GM10248 (cell line): ENCODE results near the gene GNG2.

ENCODE experiments used
- CTCF ChIA-PET: fragments of 300-600 bp; sonication (Branson Sonifier 250); formaldehyde crosslinking; extraction: SDS; loops from one replicate; lab custom pipeline; 2021; ENCODE audit warnings: antibody characterized with exemption; lab: Yijun Ruan, JAX
- POLR2A ChIA-PET: fragments of 350-650 bp; sonication (Branson Sonifier 250); formaldehyde crosslinking; extraction: SDS; loops from one replicate; lab custom pipeline; 2020; ENCODE audit warnings: antibody characterized with exemption; lab: Yijun Ruan, JAX
- DNase-seq: peaks from one replicate; pipeline ENCODE4 v3.0.0; 2012; ENCODE audit errors: extremely low spot score
- CTCF ChIP-seq: IDR thresholded peaks from 2 replicates; pipeline ENCODE4 v1.5.1; 2012; ENCODE audit warnings: mild to moderate bottlenecking, low read depth; ENCODE audit errors: extremely low read depth, missing control alignments, control extremely low read depth

Gene GNG2

GRCh38 chr14:51869411-51870100 is 9.1 kb downstream of the GNG2 start:
- DNase-seq = no peak
- no peak for TF ChIP-seq CTCF
- CTCF ChIA-PET = interaction anchor here (0.9 to 1.6 kb wide), 3 partner anchors 9 to 17 kb away, joined by 3 to 5 read pairs (median 4); partner anchors contain the start of gene GNG2
- POLR2A ChIA-PET = no interaction called here

GRCh38 chr14:51870606-51871005 is 10.2 kb downstream of the GNG2 start:
- POLR2A ChIA-PET = no interaction called here
- DNase-seq = no peak
- no peak for TF ChIP-seq CTCF
- CTCF ChIA-PET = interaction anchor here (0.9 to 1.3 kb wide), 2 partner anchors 10 to 108 kb away, joined by 3 to 4 read pairs; partner anchors contain the start of gene GNG2

GRCh38 chr14:51871846-51872245 is 11.4 kb downstream of the GNG2 start:
- POLR2A ChIA-PET = no interaction called here
- DNase-seq = no peak
- CTCF ChIA-PET = interaction anchor here (0.7 to 2.0 kb wide), 3 partner anchors 11 to 108 kb away, joined by 3 to 6 read pairs (median 4); no protein-coding TSS in a partner anchor
- TF ChIP-seq CTCF = no peak

DNA sequence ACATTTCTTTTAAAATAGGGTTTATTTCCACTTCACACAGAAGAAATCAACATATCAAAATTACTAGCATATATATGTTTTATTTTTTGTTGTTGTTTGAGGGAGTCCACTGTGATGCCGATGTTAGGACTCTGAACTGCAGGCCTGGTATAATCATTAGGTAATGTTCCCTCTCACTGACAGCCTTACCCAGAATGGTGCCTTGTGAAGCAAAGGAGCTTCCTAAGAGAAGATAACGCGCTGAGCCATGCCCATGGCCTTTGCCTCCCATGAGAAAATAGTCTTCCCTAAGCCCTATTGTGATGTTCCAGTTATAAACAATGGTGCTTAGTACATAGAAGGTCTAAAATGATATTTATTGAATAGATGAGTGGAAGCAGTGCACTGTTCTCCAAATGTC is 12.0 kb downstream of the GNG2 start:
- ChIA-PET POLR2A (no interaction called here), CTCF (interaction anchor here (0.7 to 2.0 kb wide), 3 partner anchors 11 to 108 kb away, joined by 3 to 6 read pairs (median 4); no protein-coding TSS in a partner anchor)
- DNase-seq = no peak
- no peak for TF ChIP-seq CTCF

- ChIA-PET POLR2A (no interaction called here), CTCF (interaction anchor here (1.0 to 2.0 kb wide), 2 partner anchors 10 to 107 kb away, joined by 3 to 6 read pairs; no protein-coding TSS in a partner anchor)
- no peak for TF ChIP-seq CTCF
- peak; percentile 69 for DNase-seq
Measured at GRCh38 chr14:51873221-51873893, 12.9 kb downstream of the GNG2 start.

- ChIA-PET CTCF (interaction anchor here (1.6 to 1.8 kb wide), 2 partner anchors 22 to 101 kb away, joined by 3 to 5 read pairs; no protein-coding TSS in a partner anchor), POLR2A (no interaction called here)
- no peak for TF ChIP-seq CTCF
- DNase-seq = no peak
Measured at GRCh38 chr14:51877810-51878209, 17.4 kb downstream of the GNG2 start.
